GM19467 (cell line): Measurements from ENCODE around the gene CHRNA9.
"Not testable (repeated sequence)": the region's sequence is repeated elsewhere in the genome, so short reads cannot be mapped to it uniquely, and the experiment has no call there.

ENCODE experiments used
- ATAC-seq: cut with Tn5 transposase; IDR thresholded peaks from one replicate; pipeline ENCODE4 v1.9.1; 2021; ENCODE audit warnings: mild to moderate bottlenecking, moderate library complexity; ENCODE audit not compliant: unreplicated experiment

Gene CHRNA9, protein sequence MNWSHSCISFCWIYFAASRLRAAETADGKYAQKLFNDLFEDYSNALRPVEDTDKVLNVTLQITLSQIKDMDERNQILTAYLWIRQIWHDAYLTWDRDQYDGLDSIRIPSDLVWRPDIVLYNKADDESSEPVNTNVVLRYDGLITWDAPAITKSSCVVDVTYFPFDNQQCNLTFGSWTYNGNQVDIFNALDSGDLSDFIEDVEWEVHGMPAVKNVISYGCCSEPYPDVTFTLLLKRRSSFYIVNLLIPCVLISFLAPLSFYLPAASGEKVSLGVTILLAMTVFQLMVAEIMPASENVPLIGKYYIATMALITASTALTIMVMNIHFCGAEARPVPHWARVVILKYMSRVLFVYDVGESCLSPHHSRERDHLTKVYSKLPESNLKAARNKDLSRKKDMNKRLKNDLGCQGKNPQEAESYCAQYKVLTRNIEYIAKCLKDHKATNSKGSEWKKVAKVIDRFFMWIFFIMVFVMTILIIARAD

DNA sequence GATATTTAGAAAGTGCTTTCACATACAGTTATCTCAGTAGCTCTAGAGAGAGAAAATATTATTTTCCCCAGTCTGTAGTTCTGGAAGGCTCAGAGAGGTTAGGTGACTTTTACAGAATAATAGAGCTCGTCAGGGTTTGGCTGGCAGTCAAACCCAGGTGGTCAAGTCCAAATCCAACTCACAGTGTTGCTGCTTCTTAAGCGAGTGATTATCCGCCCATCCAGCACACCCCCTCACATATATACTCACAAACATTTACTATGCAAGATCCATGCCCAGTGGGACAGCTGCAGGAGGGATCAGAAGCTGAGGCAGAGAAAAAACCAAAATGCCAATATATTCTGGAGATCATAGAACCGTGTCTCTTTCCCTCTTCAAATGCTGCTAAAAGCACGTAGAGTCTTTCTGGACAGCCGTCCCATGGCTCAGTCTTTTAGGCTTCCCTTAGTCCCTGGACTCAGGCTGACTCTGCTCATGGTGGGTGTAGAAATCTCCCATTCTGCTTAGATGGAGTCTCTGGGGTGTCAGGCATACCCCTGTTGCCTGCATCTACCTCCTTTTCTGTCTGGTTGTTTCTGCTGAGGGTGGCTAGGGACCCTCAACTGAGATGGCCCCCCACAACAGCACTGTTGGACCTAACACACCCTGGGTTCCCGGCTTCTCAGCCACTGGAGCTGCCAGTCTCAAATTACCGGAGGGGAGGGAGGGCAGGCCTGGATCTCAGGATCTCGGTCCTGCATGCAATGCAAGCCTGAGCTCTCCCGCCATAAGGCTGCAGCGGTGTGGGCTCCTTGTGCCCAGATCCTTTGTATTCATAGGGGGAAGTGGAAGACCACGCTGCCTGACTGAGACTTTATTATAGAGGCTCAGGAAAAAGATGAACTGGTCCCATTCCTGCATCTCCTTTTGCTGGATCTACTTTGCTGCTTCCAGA lies at the start of gene CHRNA9:
Gene CHRNA9 (plus strand): TSS at position 743 of the 934 bp plus-strand sequence. CDS start 135 bp downstream, at position 878.
- no peak for ATAC-seq

DNA sequence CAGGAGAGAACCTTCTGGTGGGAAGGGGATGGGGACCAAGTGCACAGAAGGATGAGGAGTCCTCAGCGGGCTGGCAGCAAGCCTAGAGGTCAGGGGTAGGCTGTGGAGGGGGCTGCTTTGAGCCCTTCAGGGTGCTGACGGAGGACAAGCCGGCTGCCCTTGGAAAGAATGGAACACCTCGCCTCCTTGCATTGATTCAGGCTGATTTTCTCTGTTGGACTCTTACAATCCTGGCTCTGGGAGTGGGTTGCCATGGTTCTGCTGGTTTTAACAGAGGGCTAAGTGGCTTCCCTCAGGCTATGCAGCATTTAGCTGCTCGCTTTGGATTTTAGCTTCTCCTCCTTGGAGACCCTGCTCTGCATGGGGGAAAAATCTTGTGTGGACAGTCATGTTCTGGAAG lies 49.4 kb upstream of the CHRNA9 start:
- no peak for ATAC-seq

DNA sequence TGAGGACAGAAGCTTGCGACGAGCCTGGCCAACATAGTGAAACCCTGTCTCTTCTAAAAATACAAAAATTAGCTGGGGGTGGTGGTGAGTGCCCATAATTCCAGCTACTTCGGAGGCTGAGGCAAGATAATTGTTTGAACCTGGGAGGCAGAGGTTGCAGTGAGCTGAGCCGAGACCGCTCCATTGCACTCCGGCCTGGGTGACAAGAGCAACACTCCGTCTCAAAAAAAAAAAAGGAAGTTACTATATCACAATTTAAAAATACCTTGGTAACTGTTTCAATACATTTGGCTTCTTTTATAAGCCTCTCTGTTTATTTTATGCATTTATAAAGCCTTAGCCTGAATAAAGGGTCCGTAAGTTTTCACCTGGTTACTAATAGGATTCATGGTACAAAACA lies 46.6 kb upstream of the CHRNA9 start:
- no peak for ATAC-seq

DNA sequence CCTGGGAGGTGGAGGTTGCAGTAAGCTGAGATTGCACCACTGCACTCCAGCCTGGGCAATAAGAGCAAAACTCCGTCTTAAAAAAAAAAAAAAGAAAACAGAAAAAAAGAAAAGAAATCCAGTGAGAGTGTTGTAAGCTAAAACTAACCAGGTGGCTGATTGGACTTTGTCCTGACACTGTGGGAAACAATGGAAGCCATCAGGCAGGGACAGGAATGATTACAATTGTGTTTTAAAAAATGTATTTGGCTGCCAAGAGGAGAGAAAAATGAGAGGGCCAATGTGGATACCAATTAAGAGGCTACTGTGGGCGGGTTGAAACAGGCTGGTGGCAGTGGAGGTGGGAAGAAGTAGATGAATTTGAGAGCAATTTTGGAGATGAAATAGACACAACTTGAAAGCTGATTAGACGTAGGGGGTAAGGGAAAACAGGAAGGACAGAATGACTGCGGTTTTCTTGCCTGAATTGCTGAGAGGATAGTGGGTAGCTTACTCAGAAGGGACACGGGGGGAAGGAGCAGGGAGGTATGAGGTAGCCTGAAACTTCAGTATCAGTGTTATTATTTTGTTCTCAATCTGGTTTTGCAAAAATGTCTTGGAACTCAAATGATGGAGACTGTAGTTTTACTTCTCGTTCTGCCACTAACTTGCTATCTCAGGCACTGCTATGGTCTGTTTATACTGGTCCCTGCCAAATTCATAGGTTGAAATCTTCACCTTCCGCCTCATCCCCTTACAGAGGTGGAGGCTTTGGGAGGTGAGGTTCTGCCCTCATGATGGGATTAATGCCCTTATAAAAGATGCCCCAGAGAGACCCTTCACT lies 45.6 kb upstream of the CHRNA9 start:
- ATAC-seq, result no peak

DNA sequence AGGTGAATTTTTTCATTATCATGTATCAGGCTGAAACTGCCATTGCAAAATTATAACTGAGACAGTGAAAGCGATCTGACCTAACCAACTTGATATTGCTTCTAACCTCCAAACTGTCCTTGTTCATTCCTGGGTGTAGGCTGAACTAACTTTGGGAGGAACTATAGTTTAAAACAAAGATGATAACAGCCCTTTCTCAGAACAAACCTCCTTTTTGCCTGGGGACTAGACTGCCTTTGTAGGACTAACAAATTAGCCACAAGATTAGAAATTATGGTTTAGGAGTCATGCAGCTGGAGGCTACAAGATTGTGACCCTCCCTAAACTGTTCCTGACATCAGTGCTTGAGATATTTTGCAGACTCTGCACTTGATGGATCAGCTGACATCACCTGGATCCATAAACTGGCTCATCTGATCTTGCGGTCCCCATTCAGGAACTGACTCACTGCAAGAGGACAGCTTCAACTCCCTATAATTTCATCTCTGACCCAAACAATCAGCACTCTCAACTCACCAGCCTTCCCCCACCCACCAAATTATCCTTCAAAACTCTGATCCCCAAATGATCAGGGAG lies 44.4 kb upstream of the CHRNA9 start:
- ATAC-seq, result not testable (repeated sequence)

DNA sequence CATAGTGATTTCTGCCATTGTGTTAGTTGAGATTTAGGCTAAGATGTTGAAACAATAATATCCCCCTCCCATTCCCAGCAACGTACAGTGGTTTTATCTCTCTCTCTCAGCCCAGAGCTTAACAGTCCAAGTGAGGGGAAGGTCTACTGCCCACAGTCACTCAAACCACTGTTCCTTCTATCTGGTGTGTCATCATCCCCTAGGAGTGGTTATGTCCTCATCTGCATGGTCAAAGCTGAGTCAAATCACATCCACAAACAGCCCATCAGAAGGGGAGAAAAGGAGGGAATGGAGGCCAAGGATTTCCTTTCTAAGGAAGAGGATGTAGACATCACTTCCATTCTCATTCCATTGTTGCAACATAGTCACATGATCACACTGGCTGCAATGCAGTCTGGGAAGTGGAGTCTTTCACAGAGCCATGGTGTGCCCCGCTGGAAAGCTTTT lies 42.8 kb upstream of the CHRNA9 start:
- ATAC-seq, result no peak

DNA sequence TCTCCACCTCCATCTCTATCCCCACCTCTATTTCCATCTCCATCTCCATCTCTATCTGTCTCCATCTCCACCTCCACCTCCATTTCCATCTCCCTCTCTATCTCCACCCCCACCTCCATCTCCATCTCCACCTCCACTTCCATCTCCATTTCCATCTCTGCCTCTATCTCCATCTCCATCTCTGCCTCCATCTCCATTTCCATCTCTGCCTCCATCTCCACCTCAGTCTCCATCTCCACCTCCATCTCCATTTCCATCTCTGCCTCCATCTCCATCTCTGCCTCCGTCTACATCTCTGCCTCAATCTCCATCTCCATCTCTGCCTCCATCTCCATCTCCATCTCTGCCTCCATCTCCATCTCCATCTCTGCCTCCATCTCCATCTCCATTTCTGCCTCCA lies 40.8 kb upstream of the CHRNA9 start:
- ATAC-seq, result no peak

DNA sequence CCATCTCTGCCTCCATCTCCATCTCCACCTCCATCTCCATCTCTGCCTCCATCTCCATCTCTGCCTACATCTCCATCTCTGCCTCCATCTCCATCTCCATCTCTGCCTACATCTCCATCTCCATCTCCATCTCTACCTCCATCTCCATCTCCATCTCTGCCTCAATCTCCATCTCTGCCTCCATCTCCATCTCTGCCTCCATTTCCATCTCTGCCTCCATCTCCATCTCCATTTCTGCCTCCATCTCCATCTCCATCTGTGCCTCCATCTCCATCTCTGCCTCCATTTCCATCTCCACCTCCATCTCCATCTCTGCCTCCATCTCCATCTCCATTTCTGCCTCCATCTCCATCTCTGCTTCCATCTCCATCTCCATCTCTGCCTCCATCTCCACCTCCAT lies 40.1 kb upstream of the CHRNA9 start:
- not testable (repeated sequence) for ATAC-seq

DNA sequence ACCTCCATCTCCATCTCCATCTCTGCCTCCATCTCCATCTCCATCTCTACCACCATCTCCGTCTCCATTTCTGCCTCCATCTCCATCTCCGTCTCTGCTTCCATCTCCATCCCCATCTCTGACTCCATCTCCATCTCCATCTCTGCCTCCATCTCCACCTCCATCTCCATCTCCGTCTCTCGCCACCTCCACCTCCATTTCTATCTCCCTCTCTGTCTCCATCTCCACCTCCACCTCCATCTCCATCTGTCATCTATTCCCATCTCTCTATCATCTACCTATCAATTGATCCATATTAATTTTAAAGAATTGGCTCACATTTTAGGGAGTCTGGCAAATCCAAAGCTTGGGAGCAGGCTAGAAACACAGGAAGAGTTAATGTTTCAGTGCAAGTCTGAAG lies 39.6 kb upstream of the CHRNA9 start:
- no peak for ATAC-seq

DNA sequence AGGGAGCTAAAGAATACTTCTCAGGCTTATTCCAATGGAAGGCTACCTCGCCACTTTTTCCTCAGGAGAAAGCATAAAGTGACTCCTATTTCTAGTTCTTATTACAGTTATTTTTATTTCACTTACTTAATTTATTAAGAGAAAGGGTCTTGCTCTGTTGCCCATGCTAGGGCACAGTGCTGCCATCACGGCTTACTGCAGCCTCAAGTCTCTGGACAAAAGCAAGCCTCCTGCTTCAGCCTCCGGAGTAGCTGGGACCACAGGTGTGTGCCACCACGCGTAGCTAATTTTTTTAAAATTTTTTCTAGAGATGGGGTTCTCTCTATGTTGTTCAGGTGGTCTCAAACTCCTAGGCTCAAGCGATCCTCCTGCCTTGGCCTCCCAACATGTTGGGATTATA lies 36.0 kb upstream of the CHRNA9 start:
- no peak for ATAC-seq

DNA sequence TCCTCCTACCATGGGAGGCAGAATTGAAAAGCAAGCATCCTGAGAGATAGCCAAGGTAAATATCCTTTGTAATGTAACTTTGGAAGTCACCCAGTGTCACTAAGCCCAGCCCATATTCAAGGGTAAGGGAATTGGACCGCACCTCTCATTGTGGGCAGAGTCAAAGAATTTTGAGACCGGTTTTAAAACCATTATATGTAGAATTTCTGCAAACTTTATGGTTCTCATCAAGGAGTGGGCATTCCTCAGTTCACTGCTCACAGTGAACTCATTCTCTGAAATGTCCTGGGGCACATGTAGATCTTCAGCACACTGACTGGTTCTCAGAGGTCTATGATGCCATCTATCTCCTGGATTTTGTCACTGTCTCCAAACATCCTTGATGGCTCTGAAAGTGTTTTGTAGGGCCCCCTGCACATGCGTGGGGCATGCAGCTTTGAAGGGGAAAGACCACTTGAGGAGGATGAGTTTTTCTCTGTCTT lies 35.3 kb upstream of the CHRNA9 start:
- ATAC-seq, result no peak

DNA sequence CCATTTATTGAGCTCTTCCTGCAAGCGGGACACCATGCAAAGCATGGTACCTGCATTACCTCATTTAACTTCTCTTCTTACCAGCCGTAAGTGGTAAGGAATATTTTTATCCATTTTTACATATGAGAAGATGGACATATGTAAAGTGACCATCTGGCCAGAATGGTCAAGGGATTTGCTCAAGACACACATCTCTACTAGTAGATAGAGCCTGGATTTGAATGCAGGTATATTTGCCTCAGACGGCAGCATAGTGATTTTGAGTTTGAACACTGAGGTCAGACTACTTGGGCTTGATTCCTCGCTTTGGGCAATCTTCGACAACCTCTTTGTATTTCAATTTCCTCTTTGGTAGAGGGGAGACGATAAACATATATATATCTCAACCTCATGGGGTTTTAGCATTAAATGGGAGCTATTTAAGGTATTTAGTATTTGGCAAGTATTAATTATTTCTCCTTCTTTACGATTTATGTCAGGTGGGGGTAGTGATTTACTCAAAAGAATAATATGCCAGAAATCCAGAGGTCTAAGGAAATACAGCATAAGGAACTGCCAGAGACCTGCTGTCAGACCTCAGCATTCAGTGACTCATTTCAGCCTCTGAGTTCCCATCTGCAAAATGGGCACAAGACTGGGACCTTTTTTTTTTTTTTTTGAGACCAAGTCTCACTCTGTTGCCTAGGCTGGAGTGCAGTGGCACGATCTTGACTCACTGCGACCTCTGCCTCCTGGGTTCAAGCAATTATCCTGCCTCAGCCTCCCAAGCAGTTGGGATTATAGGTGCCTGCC lies 34.6 kb upstream of the CHRNA9 start:
- no peak for ATAC-seq

DNA sequence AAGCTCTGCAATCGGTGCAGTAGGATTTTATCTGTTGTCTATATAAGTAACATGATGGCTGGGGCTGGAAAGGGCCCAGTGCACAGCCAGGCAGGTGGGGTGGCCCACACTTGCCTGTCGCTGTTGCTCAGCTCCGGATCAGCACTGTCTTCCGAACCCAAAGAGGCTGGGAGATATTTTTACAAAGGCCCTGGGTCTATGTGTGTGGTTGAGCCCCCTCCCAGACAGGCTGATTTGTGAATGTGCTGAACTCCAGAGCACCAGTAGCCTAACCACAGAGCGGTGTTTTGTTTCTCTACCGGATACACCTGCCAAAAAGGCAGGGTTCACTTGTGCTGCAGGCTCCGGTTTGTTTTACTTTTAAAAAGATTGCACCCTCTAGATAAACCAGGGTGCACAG lies 33.5 kb upstream of the CHRNA9 start:
- ATAC-seq, result peak; percentile 64

DNA sequence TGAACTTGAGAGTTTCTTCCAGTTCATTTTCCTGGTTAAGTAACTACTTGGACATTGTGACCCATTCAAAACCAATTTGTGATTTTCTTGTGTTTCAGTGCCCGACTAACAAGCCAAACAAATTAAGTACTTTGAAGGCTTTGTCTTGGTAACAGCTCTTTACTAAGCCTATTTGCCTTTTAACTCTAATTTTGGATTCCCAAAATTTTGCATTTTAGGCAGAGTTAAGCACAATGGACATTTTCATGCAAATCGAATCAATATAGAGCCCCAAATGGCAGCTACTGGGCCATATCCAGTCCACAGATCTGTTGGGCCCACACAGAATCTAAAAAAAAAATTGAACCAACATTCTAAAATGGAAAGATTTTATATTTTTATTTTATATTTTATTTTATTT lies 31.4 kb upstream of the CHRNA9 start:
- ATAC-seq, result no peak

DNA sequence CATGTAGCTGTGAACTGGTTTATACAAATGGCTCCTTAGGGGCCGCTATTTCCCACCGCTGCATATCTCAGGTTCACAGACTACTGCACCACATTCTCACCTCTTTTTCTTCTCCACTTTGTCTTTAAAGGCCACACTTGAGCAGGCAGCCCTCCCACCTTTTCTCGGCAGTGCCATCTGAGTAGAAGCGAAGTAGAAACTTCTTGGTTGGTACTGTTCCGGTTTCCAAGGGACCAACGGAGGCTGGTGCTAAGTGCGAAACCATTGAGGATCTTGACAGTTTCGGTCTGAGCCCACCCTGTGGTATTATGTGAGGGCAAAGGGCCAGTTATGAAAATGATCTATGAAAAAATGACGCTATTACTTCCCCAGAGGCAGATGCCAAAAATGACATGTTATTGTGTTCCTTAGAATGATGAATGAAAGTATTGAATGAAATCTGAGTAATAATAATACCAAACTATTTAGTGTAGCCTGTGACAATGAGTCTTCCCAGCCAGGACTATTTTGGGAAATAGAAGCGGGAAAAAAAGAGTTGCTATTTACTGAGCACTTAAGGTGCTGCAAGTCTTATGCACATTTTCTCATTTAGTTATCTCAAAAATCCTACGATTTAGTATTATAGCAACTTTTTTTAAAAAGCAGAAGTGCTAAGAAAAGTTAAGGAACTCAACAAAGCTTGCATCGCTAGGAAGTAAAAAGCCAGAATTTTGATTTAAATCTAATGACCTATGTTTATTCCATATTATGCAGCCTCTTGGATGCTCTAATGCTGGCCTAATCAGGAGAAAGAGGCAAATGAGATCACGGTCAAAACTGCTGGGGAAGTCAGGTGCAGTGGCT lies 29.6 kb upstream of the CHRNA9 start:
- ATAC-seq, result peak; percentile 38

DNA sequence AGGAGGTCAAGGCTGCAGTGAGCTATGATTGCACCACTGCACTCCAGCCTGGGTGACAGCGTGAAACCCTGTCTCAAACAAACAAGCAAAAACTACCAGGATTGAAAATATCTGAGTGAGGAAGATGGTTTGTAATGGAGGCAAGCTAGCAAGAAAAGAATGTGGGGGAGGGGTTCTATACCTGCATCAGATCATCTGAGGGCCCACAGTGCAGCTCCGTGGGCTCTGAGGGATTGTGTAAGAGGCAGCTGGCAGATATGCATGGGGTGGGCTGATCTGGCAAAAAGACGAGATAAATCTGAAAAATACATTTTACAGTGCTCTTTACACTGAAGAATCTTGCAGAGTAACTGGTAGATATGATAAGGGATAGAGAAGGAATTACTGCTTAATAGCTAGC lies 28.9 kb upstream of the CHRNA9 start:
- ATAC-seq, result no peak

DNA sequence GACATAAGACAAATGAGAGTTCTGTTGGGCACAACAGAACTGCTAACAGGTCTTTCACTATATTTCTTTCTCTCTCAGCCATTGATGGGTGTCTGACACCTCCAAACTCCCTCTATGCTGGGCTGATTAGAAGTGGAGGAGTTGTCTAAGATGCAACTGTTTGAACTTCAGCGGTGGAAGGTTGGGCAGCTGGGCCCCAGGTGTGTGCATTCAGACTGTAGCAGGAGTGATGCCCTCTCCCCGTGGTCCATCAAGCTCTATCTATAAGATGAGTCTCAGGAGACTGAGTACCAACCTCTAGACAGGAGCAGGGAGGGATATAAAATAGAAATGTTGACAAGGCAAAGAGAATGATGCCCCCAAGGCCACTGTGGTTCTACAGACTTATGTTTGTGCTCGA lies 28.2 kb upstream of the CHRNA9 start:
- ATAC-seq, result no peak

DNA sequence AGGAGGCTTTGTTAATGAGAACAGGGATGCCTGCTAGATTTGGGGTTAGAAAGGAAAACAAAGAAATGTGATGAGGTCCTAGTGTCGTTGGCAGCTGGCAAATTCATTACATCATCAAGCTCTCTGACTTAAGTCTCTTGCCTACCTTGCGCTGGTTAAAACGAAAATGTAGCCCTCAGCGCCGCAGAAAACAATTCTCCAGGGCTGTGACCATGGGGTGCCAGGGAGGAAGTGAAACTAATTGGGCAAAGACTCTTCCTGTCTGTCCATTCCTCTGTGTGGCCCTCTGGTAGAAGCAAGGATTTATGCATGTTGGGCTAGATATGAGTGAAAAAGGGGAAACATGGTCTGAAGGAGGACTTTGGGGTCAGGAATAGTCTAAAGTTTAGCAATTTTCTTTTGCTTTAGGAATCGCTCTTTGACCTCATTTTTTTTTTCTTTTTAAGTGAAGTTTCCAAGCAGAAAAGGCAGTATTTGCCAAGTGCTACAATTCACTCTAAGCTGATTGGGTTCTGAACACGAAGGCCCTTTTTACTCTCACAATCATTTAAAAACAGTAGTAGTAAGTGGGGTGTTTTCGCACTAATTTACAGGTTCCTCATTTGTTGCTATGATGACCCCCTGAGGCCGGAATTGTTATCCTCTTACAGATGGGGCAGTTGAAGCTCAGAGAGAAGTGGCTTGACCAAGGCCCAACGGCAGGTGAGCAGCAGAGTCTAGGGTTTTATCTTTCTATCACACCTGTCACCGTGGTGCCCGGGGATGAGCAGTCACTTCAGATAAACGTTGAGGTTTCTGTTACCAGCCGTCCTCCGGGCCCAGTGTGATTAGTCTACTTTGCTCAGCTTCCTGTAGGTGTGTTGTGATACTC lies 27.3 kb upstream of the CHRNA9 start:
- no peak for ATAC-seq
